Naive thymus-derived CD4-positive, alpha-beta T cell (primary cell): ENCODE data around the gene ACTN4. TPM values are rescaled to one million over a fixed set of nuclear protein-coding genes. Genes with fewer than 3 reads are reported as not detected.
A peak's percentile ranks its signal among the peaks of the same experiment; 100 is the strongest.
"Not testable (repeated sequence)": the region's sequence is repeated elsewhere in the genome, so short reads cannot be mapped to it uniquely, and the experiment has no call there.

Experiments used
- ATAC-seq: fragments of 150-1000 bp; cut with Tn5 transposase; 2 replicates; pipeline ENCODE4 v1.10.0; 2021; ENCODE audit warnings: mild to moderate bottlenecking, moderate library complexity
- CTCF ChIA-PET: fragments of 350-600 bp; sonication (Branson Sonifier 250); formaldehyde crosslinking; loops from one replicate; lab custom pipeline; 2021; ENCODE audit warnings: antibody characterized with exemption; lab: Charles Lee
- POLR2A ChIA-PET: fragments of 350-600 bp; sonication (Branson Sonifier 250); formaldehyde crosslinking; loops from one replicate; lab custom pipeline; 2021; ENCODE audit warnings: antibody characterized with exemption, inconsistent platforms; lab: Charles Lee
- DNase-seq, 9 donors: peaks; one replicate each; pipeline versions ENCODE4 v3.0.0 to v3.0.0-alpha.2; 2020 to 2022; ENCODE audit warnings: mixed read lengths in 1 of 9
- H3K27ac ChIP-seq: one replicate; pipeline ENCODE4 v1.7.0; 2013; ENCODE audit warnings: mild to moderate bottlenecking, low read depth, low read length, moderate library complexity
- H3K27me3 ChIP-seq, 2 donors: one replicate each; pipeline ENCODE4 v1.7.0; 2013; ENCODE audit warnings: low read length in 2 of 2, mild to moderate bottlenecking in 2 of 2, moderate library complexity in 2 of 2; ENCODE audit not compliant: control insufficient read depth in 2 of 2, insufficient read depth in 2 of 2
- H3K36me3 ChIP-seq, 3 experiments: 1 replicate in 2 of 3; 2 replicates in 1 of 3; pipeline ENCODE4 v1.7.0; 2013; ENCODE audit warnings: low read length in 3 of 3, mild to moderate bottlenecking in 3 of 3, moderate library complexity in 1 of 3; ENCODE audit not compliant: insufficient read depth in 3 of 3, control insufficient read depth in 2 of 3
- H3K4me1 ChIP-seq, 2 donors: one replicate each; pipeline ENCODE4 v1.7.0; 2013; ENCODE audit warnings: low read length in 2 of 2, mild to moderate bottlenecking in 2 of 2, moderate library complexity in 1 of 2; ENCODE audit not compliant: control insufficient read depth in 2 of 2, insufficient read depth in 2 of 2
- H3K4me3 ChIP-seq: 2 replicates; pipeline ENCODE4 v1.7.0; 2013; ENCODE audit warnings: mild to moderate bottlenecking, low read length
- H3K9me3 ChIP-seq, 3 experiments: 1 replicate in 2 of 3; 2 replicates in 1 of 3; pipeline ENCODE4 v1.7.0; 2013; ENCODE audit warnings: low read length in 3 of 3; ENCODE audit not compliant: control insufficient read depth in 2 of 3
- H3K27ac Mint-ChIP-seq, 9 donors: one replicate each; pipeline ENCODE4 v1.8.0; 2020 to 2022; ENCODE audit warnings: mixed read lengths in 9 of 9, mild to moderate bottlenecking in 8 of 9, moderate library complexity in 5 of 9, inconsistent platforms in 2 of 9
- H3K27me3 Mint-ChIP-seq, 5 donors: one replicate each; pipeline ENCODE4 v1.8.0; 2021 to 2022; ENCODE audit warnings: mixed read lengths in 5 of 5, mild to moderate bottlenecking in 1 of 5
- H3K36me3 Mint-ChIP-seq, 5 donors: one replicate each; pipeline ENCODE4 v1.8.0; 2020 to 2022; ENCODE audit warnings: mixed read lengths in 5 of 5, mild to moderate bottlenecking in 3 of 5, inconsistent platforms in 1 of 5
- H3K4me1 Mint-ChIP-seq, 7 donors: one replicate each; pipeline ENCODE4 v1.8.0; 2020 to 2022; ENCODE audit warnings: mixed read lengths in 7 of 7, mild to moderate bottlenecking in 3 of 7, inconsistent platforms in 1 of 7
- H3K4me3 Mint-ChIP-seq, 10 donors: one replicate each; pipeline ENCODE4 v1.8.0; 2020 to 2022; ENCODE audit warnings: mild to moderate bottlenecking in 10 of 10, mixed read lengths in 10 of 10, moderate library complexity in 6 of 10, inconsistent platforms in 2 of 10
- H3K9me3 Mint-ChIP-seq, 11 donors: one replicate each; pipeline ENCODE4 v1.8.0; 2020 to 2022; ENCODE audit warnings: mixed read lengths in 11 of 11, mild to moderate bottlenecking in 4 of 11, inconsistent platforms in 1 of 11, moderate library complexity in 1 of 11
- intact Hi-C, 2 donors: fragments of 100-400 bp; cut with micrococcal nuclease; formaldehyde crosslinking; loops; one replicate each; pipeline ENCODE4 v1.15.1; 2023
- polyA plus RNA-seq, 2 donors: library from polyadenylated mRNA; unstranded; fragments of 300-500 nt; fragmentation: Illumina TruSeq; gene quantifications; one replicate each; pipeline ENCODE4 v1.2.3, GENCODE V29; 2021
- total RNA-seq, 6 experiments: library from RNA in 5 of 6; stranded (reverse) in 5 of 6; gene quantifications; 1 replicate in 5 of 6; 2 replicates in 1 of 6; pipeline ENCODE4 v1.2.3 and lab custom pipeline; 2021 to 2026

ACTN4 gene
- total RNA-seq (100 to 1,000 TPM in 2 of 5 experiments, 10 to 100 TPM in 3; 49.2 to 355 (median 54.4) TPM), polyA plus RNA-seq (1 to 10 TPM; 2.8 to 3.9 TPM), total RNA-seq (lab: John Stamatoyannopoulos, UW) (35.5 reads per million, percentile 64 among the genes with 10 or more reads in this experiment)

DNA sequence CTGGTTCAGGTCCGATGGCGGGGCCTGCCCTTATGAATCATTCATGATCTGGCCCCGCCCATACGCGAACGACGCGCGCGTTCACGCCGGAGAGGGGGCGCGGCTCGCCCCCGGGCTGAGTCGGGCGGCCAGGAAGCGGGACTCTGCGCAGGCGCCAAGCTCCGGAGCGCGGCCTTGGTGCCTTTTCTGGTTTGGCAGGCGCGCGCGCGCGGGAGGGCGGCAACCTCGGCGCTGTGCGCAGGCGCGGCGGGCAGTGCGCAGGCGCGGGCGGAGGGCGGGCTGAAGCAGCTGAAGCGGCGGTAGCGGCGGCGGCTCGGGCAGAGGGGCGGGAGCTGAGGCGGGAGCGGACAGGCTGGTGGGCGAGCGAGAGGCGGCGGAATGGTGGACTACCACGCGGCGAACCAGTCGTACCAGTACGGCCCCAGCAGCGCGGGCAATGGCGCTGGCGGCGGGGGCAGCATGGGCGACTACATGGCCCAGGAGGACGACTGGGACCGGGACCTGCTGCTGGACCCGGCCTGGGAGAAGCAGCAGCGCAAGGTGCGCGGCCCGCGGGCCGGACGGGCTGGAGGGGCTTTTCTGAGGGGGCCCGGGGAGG is at the start of gene ACTN4:
Gene ACTN4, plus strand, starts transcription at position 282 of the 598 bp plus-strand sequence. Its CDS starts 97 bp downstream, at position 379.
- intact Hi-C loops: loop anchor here (1.0 to 5.0 kb wide), 13 partner anchors 8 to 383 kb away; partner anchors contain the start of genes EIF3K (in 2 of the 2), MRPS12 (in 2 of the 2), SARS2 (in 2 of the 2) and KCNK6 (in 1 of the 2)
- no peaks in the 10 kb centered on the region for H3K9me3 Mint-ChIP-seq
- CTCF ChIA-PET: interaction anchor here (0.6 to 2.5 kb wide), 5 partner anchors 10 to 273 kb away, joined by 3 to 17 read pairs (median 3); partner anchors contain the start of gene PSMD8
- peaks cover 0 to 17% of the 10 kb centered on the region in 2 donors for H3K27me3 ChIP-seq
- H3K4me3 Mint-ChIP-seq: peak within 1 kb of the TSS; percentile 74 to 99 (median 89)
- H3K27ac Mint-ChIP-seq: peak within 1 kb of the TSS; percentile 74 to 87 (median 84)
- H3K9me3 ChIP-seq: no peaks in the 10 kb centered on the region
- DNase-seq (peak; percentile 98 to 100 (median 100)), ATAC-seq (peak; percentile 98)
- H3K4me1 ChIP-seq: peaks cover 20 to 27% of the 10 kb centered on the region in 2 donors
- POLR2A ChIA-PET: interaction anchor here (0.6 to 2.8 kb wide), 12 partner anchors 9 to 1901 kb away, joined by 3 to 18 read pairs (median 3); partner anchors contain the start of genes EIF3K, FAM98C, HNRNPL and MAP4K1
- peaks cover 20 to 52% (median 33%) of the 10 kb centered on the region in 7 donors for H3K4me1 Mint-ChIP-seq
- peaks cover 0 to 4% (median 0%) of the 10 kb centered on the region in 3 experiments for H3K36me3 ChIP-seq
- peaks cover 0 to 33% (median 19%) of the 10 kb centered on the region in 5 donors for H3K27me3 Mint-ChIP-seq
- H3K4me3 ChIP-seq: peak within 1 kb of the TSS; percentile 85
- H3K27ac ChIP-seq: peak within 1 kb of the TSS; percentile 69
- peaks cover 0 to 15% (median 0%) of the 10 kb centered on the region in 5 donors for H3K36me3 Mint-ChIP-seq

DNA sequence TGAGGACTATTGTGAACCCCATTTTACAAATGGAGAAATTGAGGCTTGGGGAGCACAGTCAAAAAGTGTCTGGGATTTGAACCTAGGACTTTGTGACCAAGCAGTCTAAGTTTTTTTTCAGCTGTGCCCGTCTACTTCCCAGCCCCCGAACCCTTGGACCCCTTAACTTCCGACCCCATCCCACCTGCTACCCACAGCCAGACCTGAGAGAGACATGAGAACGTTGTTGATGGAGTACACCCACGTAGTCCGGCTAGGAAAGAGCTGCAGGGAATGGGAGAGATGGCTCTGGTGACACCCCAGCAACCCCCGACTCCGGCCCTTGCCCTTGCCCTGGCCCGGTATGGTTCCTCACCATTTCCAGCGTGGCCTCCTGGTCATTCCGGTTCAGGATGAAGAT is 47.7 kb upstream of the ACTN4 start:
- Histone ChIP-seq H3K27ac (no peak overlapping the region), H3K9me3 (no peaks in the 10 kb centered on the region), H3K27me3 (no peaks in the 10 kb centered on the region), H3K36me3 (peaks cover 0 to 45% (median 4%) of the 10 kb centered on the region in 3 experiments), H3K4me3 (no peak overlapping the region), H3K4me1 (no peaks in the 10 kb centered on the region)
- DNase-seq: no peak
- Mint-ChIP-seq H3K27ac (peak overlapping the region in 1 of 9 donors; percentile 30), H3K4me3 (no peak overlapping the region), H3K36me3 (peaks cover 6 to 38% (median 15%) of the 10 kb centered on the region in 5 donors), H3K9me3 (no peaks in the 10 kb centered on the region), H3K27me3 (no peaks in the 10 kb centered on the region), H3K4me1 (peaks cover 0 to 9% (median 0%) of the 10 kb centered on the region in 7 donors)
- no peak for ATAC-seq
- ChIA-PET POLR2A (no interaction called here), CTCF (no interaction called here)
- intact Hi-C loops: no loop called here

DNA sequence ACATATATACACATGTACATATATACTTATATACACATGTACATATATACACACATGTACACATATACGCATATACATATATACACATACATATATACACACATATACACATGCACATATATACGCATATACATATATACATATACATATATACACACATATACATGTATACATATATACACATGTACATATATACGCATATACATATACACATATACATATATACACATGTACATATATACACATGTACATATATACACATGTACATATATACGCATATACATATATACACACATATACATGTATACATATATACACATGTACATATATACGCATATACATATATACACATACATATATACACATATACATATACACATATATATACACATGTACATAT is 44.6 kb upstream of the ACTN4 start:
- H3K36me3 Mint-ChIP-seq: peaks cover 6 to 25% (median 10%) of the 10 kb centered on the region in 5 donors
- H3K36me3 ChIP-seq: peaks cover 0 to 49% (median 0%) of the 10 kb centered on the region in 3 experiments
- H3K27ac Mint-ChIP-seq, H3K4me1 Mint-ChIP-seq, H3K27me3 Mint-ChIP-seq, H3K9me3 ChIP-seq, H3K27me3 ChIP-seq, ATAC-seq, CTCF ChIA-PET, H3K4me3 Mint-ChIP-seq, H3K9me3 Mint-ChIP-seq, H3K4me1 ChIP-seq, DNase-seq, H3K4me3 ChIP-seq, intact Hi-C loops, POLR2A ChIA-PET, H3K27ac ChIP-seq: not testable (repeated sequence)

DNA sequence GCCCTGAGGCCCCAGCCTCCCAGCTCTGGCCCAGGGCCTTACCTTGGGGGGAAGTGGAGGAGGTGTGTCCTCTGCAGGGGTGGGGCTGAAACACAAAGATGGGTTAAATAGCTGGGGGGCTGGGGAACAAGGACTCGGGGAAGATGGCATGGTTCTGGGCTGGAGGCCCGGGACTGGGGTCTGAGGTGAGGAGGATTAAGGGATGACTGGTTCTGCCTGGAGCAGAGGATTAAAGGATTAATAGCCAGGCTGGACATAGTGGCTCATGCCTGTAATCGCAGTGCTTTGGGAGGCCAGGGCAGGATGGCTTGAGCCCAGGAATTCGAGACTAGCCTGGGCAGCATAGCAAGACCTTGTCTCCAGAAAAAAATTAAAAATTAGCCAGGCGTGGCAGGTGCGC is 41.3 kb upstream of the ACTN4 start:
- ATAC-seq: no peak
- Mint-ChIP-seq H3K27ac (no peak overlapping the region), H3K4me1 (peaks cover 0 to 10% (median 0%) of the 10 kb centered on the region in 7 donors), H3K4me3 (no peak overlapping the region), H3K27me3 (no peaks in the 10 kb centered on the region), H3K36me3 (peaks cover 6 to 25% (median 9%) of the 10 kb centered on the region in 5 donors), H3K9me3 (no peaks in the 10 kb centered on the region)
- H3K4me1 ChIP-seq: no peaks in the 10 kb centered on the region
- POLR2A ChIA-PET: interaction anchor here (0.5 kb wide), 1 partner anchor 232 kb away, joined by 7 read pairs; the partner anchor contains the start of gene PSMD8
- H3K4me3 ChIP-seq: no peak overlapping the region
- no peaks in the 10 kb centered on the region for H3K27me3 ChIP-seq
- H3K27ac ChIP-seq: no peak overlapping the region
- CTCF ChIA-PET: no interaction called here
- intact Hi-C loops: no loop called here
- peaks cover 0 to 66% (median 9%) of the 10 kb centered on the region in 3 experiments for H3K36me3 ChIP-seq
- no peak for DNase-seq
- H3K9me3 ChIP-seq: no peaks in the 10 kb centered on the region

DNA sequence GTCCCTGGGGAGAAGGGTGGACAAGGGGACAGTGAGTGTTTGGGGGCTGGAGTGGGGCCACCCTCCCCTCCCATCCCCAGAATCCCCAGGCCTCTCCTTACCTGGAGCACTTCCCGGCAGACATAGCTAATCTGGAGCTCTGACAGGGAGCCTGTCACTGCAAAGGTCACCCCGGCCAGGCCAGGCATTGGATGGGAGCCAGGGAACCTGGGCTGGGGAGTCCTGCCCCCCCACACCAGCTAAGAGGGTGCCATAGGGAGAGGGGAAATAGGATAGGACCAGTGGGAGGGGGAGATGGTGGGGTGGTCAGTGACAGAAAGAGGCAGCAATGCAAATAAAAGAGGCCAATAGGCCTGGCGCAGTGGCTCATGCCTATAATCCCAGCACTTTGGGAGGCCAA is 33.2 kb upstream of the ACTN4 start:
- ChIA-PET POLR2A (no interaction called here), CTCF (no interaction called here)
- Histone ChIP-seq H3K27ac (no peak overlapping the region), H3K9me3 (no peaks in the 10 kb centered on the region), H3K4me3 (no peak overlapping the region), H3K36me3 (peaks cover 9 to 49% (median 13%) of the 10 kb centered on the region in 3 experiments), H3K4me1 (peaks cover 24 to 29% of the 10 kb centered on the region in 2 donors), H3K27me3 (no peaks in the 10 kb centered on the region)
- Mint-ChIP-seq H3K4me3 (peak overlapping the region in 2 of 10 donors; percentile 12 to 74), H3K4me1 (peaks cover 35 to 54% (median 45%) of the 10 kb centered on the region in 7 donors), H3K27me3 (no peaks in the 10 kb centered on the region), H3K27ac (no peak overlapping the region), H3K9me3 (no peaks in the 10 kb centered on the region), H3K36me3 (peaks cover 20 to 44% (median 27%) of the 10 kb centered on the region in 5 donors)
- ATAC-seq: no peak
- intact Hi-C loops: loop anchor here in 1 of 2 donors (10.0 kb wide), 1 partner anchor 369 kb away; no protein-coding TSS in a partner anchor
- no peak for DNase-seq

DNA sequence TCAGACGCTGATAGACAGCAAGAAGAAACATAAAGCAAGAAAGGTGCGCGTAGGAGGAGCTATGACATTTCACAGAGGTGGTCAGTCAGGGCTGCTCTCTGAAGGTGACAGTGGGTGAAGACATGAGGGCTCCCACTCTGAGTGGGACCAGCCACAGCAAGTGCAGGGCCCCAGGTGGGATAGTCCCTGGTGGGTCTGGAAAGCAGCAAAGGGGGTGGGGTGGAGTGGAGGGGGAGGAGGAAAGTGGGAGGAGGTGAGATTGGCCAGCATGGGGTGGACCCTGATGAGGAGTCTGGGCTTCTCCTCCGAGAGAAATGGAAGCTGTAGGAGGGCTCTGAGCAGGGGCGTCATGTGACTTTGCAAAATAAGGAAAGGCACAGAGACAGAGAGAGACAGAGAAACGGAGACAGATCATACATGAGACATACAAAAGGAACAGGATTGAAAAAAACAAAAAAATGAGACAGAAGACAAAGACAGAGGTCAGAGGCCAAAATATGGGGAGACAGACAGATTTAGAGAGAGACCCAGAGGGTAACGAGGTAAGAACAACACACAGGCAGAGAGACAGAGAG is 32.4 kb upstream of the ACTN4 start:
- H3K36me3 ChIP-seq: peaks cover 6 to 44% (median 9%) of the 10 kb centered on the region in 3 experiments
- DNase-seq: no peak
- Mint-ChIP-seq H3K4me1 (peaks cover 35 to 59% (median 49%) of the 10 kb centered on the region in 7 donors), H3K27me3 (no peaks in the 10 kb centered on the region), H3K9me3 (no peaks in the 10 kb centered on the region), H3K27ac (peak overlapping the region in 5 of 9 donors; percentile 19 to 86 (median 74)), H3K36me3 (peaks cover 20 to 45% (median 28%) of the 10 kb centered on the region in 5 donors), H3K4me3 (peak overlapping the region; percentile 11 to 95 (median 67))
- CTCF ChIA-PET: no interaction called here
- POLR2A ChIA-PET: no interaction called here
- no peak overlapping the region for H3K27ac ChIP-seq
- no peak for ATAC-seq
- intact Hi-C loops: loop anchor here (5.0 to 10.0 kb wide), 5 partner anchors 58 to 568 kb away; partner anchors contain the start of genes KCNK6 (in 1 of the 2) and YIF1B (in 1 of the 2)
- no peaks in the 10 kb centered on the region for H3K9me3 ChIP-seq
- H3K4me1 ChIP-seq: peaks cover 32 to 36% of the 10 kb centered on the region in 2 donors
- H3K4me3 ChIP-seq: no peak overlapping the region
- no peaks in the 10 kb centered on the region for H3K27me3 ChIP-seq
